ENCODE results near the gene TAS2R30.

GRCh38 chr12:11107719-11108118, 26.7 kb downstream of the TAS2R30 start:
- TF ChIP-seq CTCF (IDR thresholded peaks at IDR 0.05) (no peak), POLR2A (IDR thresholded peaks at IDR 0.05) (no peak)
